Sciatic nerve (tissue), 2 donors: ENCODE results near the gene C3. TPM values are rescaled to one million over a fixed set of nuclear protein-coding genes. Genes with fewer than 3 reads are reported as not detected.
A peak's percentile ranks its signal among the peaks of the same experiment; 100 is the strongest.

Experiments
- ATAC-seq: fragments of 200-7000 bp; cut with Tn5 transposase; one replicate; pipeline ENCODE4 v1.9.1; 2020; ENCODE audit warnings: mild to moderate bottlenecking, moderate library complexity
- DNase-seq: peaks from one replicate; pipeline ENCODE4 v3.0.0-alpha.2; 2020; ENCODE audit warnings: low spot score
- intact Hi-C: fragments of 100-400 bp; cut with DNase I; formaldehyde crosslinking; loops from one replicate; pipeline ENCODE4 v1.14.2; 2022
- total RNA-seq: library from RNA; stranded (reverse); fragmentation: NEBNext Ultra II Directional; extraction: Animal tissue kit (Norgen Biotek cat#: 25700); gene quantifications from one replicate; pipeline ENCODE4 v1.2.1, GENCODE V29; 2021
- donor health status: DM: no; HTN: no; CAD: no.
- donor health status: DM: no; HTN: no; CAD: no.

Gene C3
- total RNA-seq, 1 donor from 2014 or later: 971 TPM

- ATAC-seq: no peak
- intact Hi-C loops: no loop called here
Measured at GRCh38 chr19:6734096-6734696, 13.7 kb upstream of the C3 start.

GRCh38 chr19:6733338-6734095, 13.1 kb upstream of the C3 start:
- DNase-seq: no peak
- intact Hi-C loops: no loop called here
- ATAC-seq: no peak

More at GRCh38 chr19:6734096-6734696, 13.7 kb upstream of the C3 start:
- DNase-seq: no peak

- no peak for DNase-seq
- intact Hi-C loops: no loop called here
- ATAC-seq: no peak
Measured at GRCh38 chr19:6732803-6733337, 12.4 kb upstream of the C3 start.

- ATAC-seq (no peak), DNase-seq (no peak)
- intact Hi-C loops: no loop called here
Measured at GRCh38 chr19:6731822-6732221, 11.4 kb upstream of the C3 start.

GRCh38 chr19:6730941-6731670, 10.7 kb upstream of the C3 start:
- intact Hi-C loops: no loop called here
- DNase-seq (no peak), ATAC-seq (no peak)

- ATAC-seq (peak; percentile 90), DNase-seq (peak; percentile 93)
- intact Hi-C loops: no loop called here
Measured at GRCh38 chr19:6730153-6730804, 9.8 kb upstream of the C3 start.

- DNase-seq (no peak), ATAC-seq (no peak)
- intact Hi-C loops: no loop called here
Measured at GRCh38 chr19:6729573-6730152, 9.2 kb upstream of the C3 start.

GRCh38 chr19:6728346-6728745, 7.9 kb upstream of the C3 start:
- DNase-seq: no peak
- ATAC-seq: no peak
- intact Hi-C loops: no loop called here

- no peak for ATAC-seq
- intact Hi-C loops: no loop called here
Measured at GRCh38 chr19:6725513-6726231, 5.2 kb upstream of the C3 start.

GRCh38 chr19:6724631-6725492, 4.4 kb upstream of the C3 start:
- ATAC-seq (no peak), DNase-seq (no peak)
- intact Hi-C loops: no loop called here

More at GRCh38 chr19:6725513-6726231, 5.2 kb upstream of the C3 start:
- no peak for DNase-seq

- intact Hi-C loops: no loop called here
- ATAC-seq (no peak), DNase-seq (no peak)
Measured at GRCh38 chr19:6723738-6724137, 3.3 kb upstream of the C3 start.

GRCh38 chr19:6723108-6723618, 2.7 kb upstream of the C3 start:
- intact Hi-C loops: no loop called here
- no peak for DNase-seq
- ATAC-seq: peak; percentile 72

- DNase-seq (no peak), ATAC-seq (no peak)
- intact Hi-C loops: no loop called here
Measured at GRCh38 chr19:6721773-6722172, 1.3 kb upstream of the C3 start.

GRCh38 chr19:6721138-6721474, 656 bp upstream of the C3 start:
- ATAC-seq (no peak), DNase-seq (no peak)
- intact Hi-C loops: no loop called here

- ATAC-seq (no peak), DNase-seq (no peak)
- intact Hi-C loops: no loop called here
Measured at GRCh38 chr19:6719992-6720368, 470 bp downstream of the C3 start.

- intact Hi-C loops: no loop called here
- DNase-seq: no peak
- ATAC-seq: no peak
Measured at GRCh38 chr19:6719540-6719861, 949 bp downstream of the C3 start.

GRCh38 chr19:6718741-6719539, 1.5 kb downstream of the C3 start:
- ATAC-seq (no peak), DNase-seq (no peak)
- intact Hi-C loops: no loop called here
